Cardiac fibroblast (primary cell): Measurements from ENCODE around the gene F11.
"Not testable (repeated sequence)": the region's sequence is repeated elsewhere in the genome, so short reads cannot be mapped to it uniquely, and the experiment has no call there.

Experiments used
- DNase-seq, 2 donors: peaks; one replicate each; pipeline versions ENCODE4 v3.0.0 to v3.0.0-alpha.2; 2010; ENCODE audit warnings: low read depth in 2 of 2
- H3K4me3 ChIP-seq, 2 donors: replicated peaks in 1 of 2; 1 replicate in 1 of 2; 2 replicates in 1 of 2; pipeline ENCODE4 v1.5.1; 2011; ENCODE audit warnings: low read depth in 2 of 2, low read length in 2 of 2, mild to moderate bottlenecking in 2 of 2, moderate library complexity in 1 of 2
- CTCF ChIP-seq: IDR thresholded peaks from one replicate; pipeline ENCODE4 v1.5.1; 2011; ENCODE audit warnings: low read depth, mild to moderate bottlenecking, low read length, inconsistent platforms

F11 gene

GRCh38 chr4:186250760-186251159 lies 15.2 kb upstream of the F11 start:
- H3K4me3 ChIP-seq = no peak overlapping the region
- no peak for TF ChIP-seq CTCF
- no peak for DNase-seq

GRCh38 chr4:186255122-186255521 lies 10.9 kb upstream of the F11 start:
- no peak overlapping the region for H3K4me3 ChIP-seq
- TF ChIP-seq CTCF = no peak
- DNase-seq = no peak

- TF ChIP-seq CTCF = no peak
- no peak for DNase-seq
- no peak overlapping the region for H3K4me3 ChIP-seq
Measured at GRCh38 chr4:186258216-186258811, 7.7 kb upstream of the F11 start.

GRCh38 chr4:186260117-186260503 lies 5.9 kb upstream of the F11 start:
- H3K4me3 ChIP-seq = no peak overlapping the region
- no peak for DNase-seq
- no peak for TF ChIP-seq CTCF

GRCh38 chr4:186260504-186261448 lies 5.2 kb upstream of the F11 start:
- no peak for TF ChIP-seq CTCF
- no peak overlapping the region for H3K4me3 ChIP-seq
- peak in 1 of 2 donors; percentile 63 for DNase-seq

GRCh38 chr4:186264660-186265059 lies 1.3 kb upstream of the F11 start:
- DNase-seq = no peak
- no peak for TF ChIP-seq CTCF
- H3K4me3 ChIP-seq = no peak overlapping the region

GRCh38 chr4:186265250-186265649 lies 739 bp upstream of the F11 start:
- DNase-seq, H3K4me3 ChIP-seq: not testable (repeated sequence)
